ENCODE data around the gene CSHL1. TPM values are rescaled to one million over a fixed set of nuclear protein-coding genes. Genes with fewer than 3 reads are reported as not detected.

The CSHL1 gene
- polyA plus RNA-seq, 2 donors = not detected

DNA sequence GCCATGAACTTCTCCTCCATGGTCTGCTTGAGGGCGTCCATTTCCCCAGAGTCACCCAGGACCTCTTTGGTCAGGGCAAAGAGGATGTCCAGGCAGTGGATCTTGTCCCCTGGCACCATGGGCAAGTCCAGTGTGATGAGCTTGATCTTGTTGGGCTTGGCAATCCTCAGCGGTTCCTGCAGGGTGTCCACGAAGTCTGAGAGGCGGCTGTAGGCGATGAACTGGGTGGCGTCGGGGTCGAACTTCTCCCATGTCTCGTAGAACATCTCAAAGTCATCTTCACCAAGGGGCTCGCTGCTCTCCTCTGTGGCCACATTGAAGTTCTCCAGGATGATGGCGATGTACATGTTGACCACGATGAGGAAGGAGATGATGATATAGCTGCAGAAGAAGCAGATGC is 30.1 kb upstream of the CSHL1 start:
- 95% methylated on average over 12 of the region's 12 CpGs for WGBS, 2 donors
- Histone ChIP-seq H3K27ac (ENCODE audit: low read depth in 2 of 2, low read length in 1 of 2) (no peak overlapping the region), H3K36me3 (ENCODE audit: control insufficient read depth in 2 of 2, insufficient read depth in 2 of 2, low read length in 1 of 2) (no peaks in the 10 kb centered on the region)

DNA sequence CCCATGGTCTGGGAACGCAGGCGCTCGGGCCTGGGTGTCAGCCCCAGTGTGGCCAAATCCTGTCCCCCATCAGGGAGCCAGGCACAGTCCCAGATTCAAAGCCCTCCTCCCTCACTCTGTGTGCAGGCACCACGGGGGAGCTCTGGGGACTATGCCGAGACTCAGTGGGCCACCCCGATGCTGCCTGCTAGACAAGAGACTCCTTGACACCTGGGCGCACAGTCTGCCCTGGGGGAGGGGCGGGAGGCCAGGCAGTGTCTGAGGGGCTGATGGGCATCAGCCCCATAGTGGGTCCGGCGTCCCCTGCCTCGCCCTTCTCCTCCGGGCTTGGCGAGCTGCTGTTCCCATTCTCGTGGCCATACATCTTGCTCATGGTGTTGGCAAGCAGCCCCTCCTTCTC is 29.5 kb upstream of the CSHL1 start:
- peaks cover 0 to 2% of the 10 kb centered on the region in 2 donors for H3K4me1 ChIP-seq (ENCODE audit: control insufficient read depth in 2 of 2, insufficient read depth in 2 of 2, low read length in 1 of 2)
- WGBS, 2 donors = 92% methylated on average over 13 to 14 of the region's 14 CpGs
- H3K27me3 ChIP-seq (ENCODE audit: control insufficient read depth in 1 of 2, insufficient read depth in 2 of 2, low read length in 2 of 2) = no peaks in the 10 kb centered on the region
- H3K9me3 ChIP-seq (ENCODE audit: control insufficient read depth in 2 of 2, insufficient read depth in 1 of 2, low read depth in 1 of 2, low read length in 1 of 2) = peaks cover 0 to 2% of the 10 kb centered on the region in 2 donors
- H3K36me3 ChIP-seq (ENCODE audit: control insufficient read depth in 2 of 2, insufficient read depth in 2 of 2, low read length in 1 of 2) = no peaks in the 10 kb centered on the region
- no peak overlapping the region for H3K4me3 ChIP-seq (ENCODE audit: low read depth in 1 of 2, low read length in 2 of 2)
- no peak overlapping the region for H3K27ac ChIP-seq (ENCODE audit: low read depth in 2 of 2, low read length in 1 of 2)

More for the DNA sequence above, 30.1 kb upstream of the CSHL1 start:
- H3K4me1 ChIP-seq (ENCODE audit: control insufficient read depth in 2 of 2, insufficient read depth in 2 of 2, low read length in 1 of 2) = peaks cover 0 to 2% of the 10 kb centered on the region in 2 donors
- peaks cover 0 to 2% of the 10 kb centered on the region in 2 donors for H3K9me3 ChIP-seq (ENCODE audit: control insufficient read depth in 2 of 2, insufficient read depth in 1 of 2, low read depth in 1 of 2, low read length in 1 of 2)
- no peak overlapping the region for H3K4me3 ChIP-seq (ENCODE audit: low read depth in 1 of 2, low read length in 2 of 2)
- H3K27me3 ChIP-seq (ENCODE audit: control insufficient read depth in 1 of 2, insufficient read depth in 2 of 2, low read length in 2 of 2) = no peaks in the 10 kb centered on the region

DNA sequence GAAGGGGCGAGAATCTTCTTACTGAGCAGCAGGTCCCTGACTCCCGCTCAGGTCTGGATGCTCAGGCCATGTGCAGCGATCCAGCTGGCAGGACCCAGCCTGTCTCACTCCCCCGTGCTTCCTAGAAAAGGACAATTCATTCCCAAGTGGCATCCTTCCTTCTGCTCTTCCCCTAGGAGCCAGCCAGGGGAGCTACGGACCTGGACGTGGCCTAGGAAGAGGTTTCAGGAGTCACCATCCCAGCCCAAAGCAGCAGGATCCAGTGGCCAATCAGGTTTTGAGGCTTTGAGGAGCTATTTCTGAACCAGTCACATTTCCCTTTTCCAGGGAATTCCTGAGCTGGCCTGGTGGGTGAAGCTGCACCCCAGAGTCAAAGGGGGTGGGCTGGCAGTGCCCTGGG is 28.8 kb upstream of the CSHL1 start:
- Histone ChIP-seq H3K27me3 (ENCODE audit: control insufficient read depth in 1 of 2, insufficient read depth in 2 of 2, low read length in 2 of 2) (no peaks in the 10 kb centered on the region), H3K4me3 (ENCODE audit: low read depth in 1 of 2, low read length in 2 of 2) (no peak overlapping the region), H3K27ac (ENCODE audit: low read depth in 2 of 2, low read length in 1 of 2) (no peak overlapping the region), H3K36me3 (ENCODE audit: control insufficient read depth in 2 of 2, insufficient read depth in 2 of 2, low read length in 1 of 2) (no peaks in the 10 kb centered on the region), H3K4me1 (ENCODE audit: control insufficient read depth in 2 of 2, insufficient read depth in 2 of 2, low read length in 1 of 2) (no peaks in the 10 kb centered on the region), H3K9me3 (ENCODE audit: control insufficient read depth in 2 of 2, insufficient read depth in 1 of 2, low read depth in 1 of 2, low read length in 1 of 2) (peaks cover 0 to 2% of the 10 kb centered on the region in 2 donors)
- WGBS, 2 donors = 72 to 80% methylated on average over 6 of the region's 6 CpGs

DNA sequence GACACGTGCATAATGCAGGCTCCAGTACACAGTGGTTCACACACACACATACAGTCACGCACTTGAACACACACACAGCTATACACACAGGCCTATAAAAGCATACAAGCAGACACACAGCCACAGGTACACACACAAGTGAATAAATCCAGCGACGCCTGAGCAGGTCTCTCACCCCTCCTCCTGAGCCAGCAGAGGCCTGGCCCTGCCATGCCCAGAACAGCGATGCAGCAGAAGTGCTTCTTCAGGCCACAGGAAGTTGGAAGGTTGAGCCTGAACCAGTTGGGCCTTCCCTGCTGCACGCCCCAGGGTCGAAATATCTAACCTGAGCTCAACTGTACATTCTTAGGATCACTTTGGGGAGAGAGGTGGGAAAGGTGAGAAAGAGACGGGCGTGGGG is 28.3 kb upstream of the CSHL1 start:
- no peaks in the 10 kb centered on the region for H3K36me3 ChIP-seq (ENCODE audit: control insufficient read depth in 2 of 2, insufficient read depth in 2 of 2, low read length in 1 of 2)
- H3K4me3 ChIP-seq (ENCODE audit: low read depth in 1 of 2, low read length in 2 of 2) = no peak overlapping the region
- no peaks in the 10 kb centered on the region for H3K27me3 ChIP-seq (ENCODE audit: control insufficient read depth in 1 of 2, insufficient read depth in 2 of 2, low read length in 2 of 2)
- no peak overlapping the region for H3K27ac ChIP-seq (ENCODE audit: low read depth in 2 of 2, low read length in 1 of 2)
- H3K4me1 ChIP-seq (ENCODE audit: control insufficient read depth in 2 of 2, insufficient read depth in 2 of 2, low read length in 1 of 2) = no peaks in the 10 kb centered on the region
- WGBS, 2 donors = 90 to 91% methylated on average over 9 of the region's 9 CpGs
- peaks cover 0 to 2% of the 10 kb centered on the region in 2 donors for H3K9me3 ChIP-seq (ENCODE audit: control insufficient read depth in 2 of 2, insufficient read depth in 1 of 2, low read depth in 1 of 2, low read length in 1 of 2)

DNA sequence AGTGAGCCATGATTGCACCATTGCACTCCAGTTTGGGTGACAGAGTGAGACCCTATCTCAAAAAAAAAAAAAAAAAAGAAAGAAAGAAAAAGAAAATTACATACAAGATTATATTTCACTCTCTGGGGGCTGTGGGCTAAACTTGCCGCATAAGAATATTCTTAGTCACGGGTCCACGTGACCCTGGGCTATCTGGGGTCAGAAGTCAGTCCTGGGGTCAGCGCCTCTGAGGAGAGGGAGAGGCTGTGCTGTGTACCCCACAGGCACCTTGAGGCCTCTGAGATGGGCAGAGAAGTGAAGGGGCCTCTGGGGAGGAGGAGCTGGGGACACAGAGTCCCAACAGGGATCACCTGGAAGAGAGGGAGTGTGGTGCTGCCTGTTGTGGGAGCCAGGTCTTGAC is 26.9 kb upstream of the CSHL1 start:
- no peaks in the 10 kb centered on the region for H3K27me3 ChIP-seq (ENCODE audit: control insufficient read depth in 1 of 2, insufficient read depth in 2 of 2, low read length in 2 of 2)
- WGBS, 2 donors = 92 to 97% methylated on average over 4 of the region's 4 CpGs

DNA sequence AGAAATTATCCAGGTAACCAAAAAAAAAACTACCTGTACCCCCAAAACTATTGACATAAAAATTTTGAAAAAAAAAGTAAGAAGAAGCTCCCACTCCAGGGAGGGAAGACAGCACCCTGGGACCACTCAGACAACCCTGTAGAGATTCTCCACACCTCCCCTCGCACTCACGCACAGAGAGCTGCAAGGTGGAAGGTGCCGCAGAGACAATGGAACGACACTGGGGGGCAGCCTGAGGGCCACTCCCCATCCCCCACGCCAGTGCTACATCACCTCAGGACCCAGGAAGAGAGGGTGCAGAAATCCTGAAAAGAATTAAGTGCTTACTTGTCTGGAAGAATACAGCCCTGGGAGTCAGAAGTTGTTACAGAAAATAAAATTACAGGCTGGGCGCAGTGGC is 26.3 kb upstream of the CSHL1 start:
- H3K4me3 ChIP-seq (ENCODE audit: low read depth in 1 of 2, low read length in 2 of 2) = no peak overlapping the region
- no peaks in the 10 kb centered on the region for H3K4me1 ChIP-seq (ENCODE audit: control insufficient read depth in 2 of 2, insufficient read depth in 2 of 2, low read length in 1 of 2)
- no peaks in the 10 kb centered on the region for H3K27me3 ChIP-seq (ENCODE audit: control insufficient read depth in 1 of 2, insufficient read depth in 2 of 2, low read length in 2 of 2)
- H3K9me3 ChIP-seq (ENCODE audit: control insufficient read depth in 2 of 2, insufficient read depth in 1 of 2, low read depth in 1 of 2, low read length in 1 of 2) = no peaks in the 10 kb centered on the region
- H3K36me3 ChIP-seq (ENCODE audit: control insufficient read depth in 2 of 2, insufficient read depth in 2 of 2, low read length in 1 of 2) = no peaks in the 10 kb centered on the region
- no peak overlapping the region for H3K27ac ChIP-seq (ENCODE audit: low read depth in 2 of 2, low read length in 1 of 2)
- 86 to 87% methylated on average over 6 of the region's 6 CpGs for WGBS, 2 donors

More for the DNA sequence above, 26.9 kb upstream of the CSHL1 start:
- no peak overlapping the region for H3K27ac ChIP-seq (ENCODE audit: low read depth in 2 of 2, low read length in 1 of 2)
- H3K36me3 ChIP-seq (ENCODE audit: control insufficient read depth in 2 of 2, insufficient read depth in 2 of 2, low read length in 1 of 2) = no peaks in the 10 kb centered on the region
- no peaks in the 10 kb centered on the region for H3K4me1 ChIP-seq (ENCODE audit: control insufficient read depth in 2 of 2, insufficient read depth in 2 of 2, low read length in 1 of 2)
- H3K4me3 ChIP-seq (ENCODE audit: low read depth in 1 of 2, low read length in 2 of 2) = no peak overlapping the region
- peaks cover 0 to 2% of the 10 kb centered on the region in 2 donors for H3K9me3 ChIP-seq (ENCODE audit: control insufficient read depth in 2 of 2, insufficient read depth in 1 of 2, low read depth in 1 of 2, low read length in 1 of 2)

DNA sequence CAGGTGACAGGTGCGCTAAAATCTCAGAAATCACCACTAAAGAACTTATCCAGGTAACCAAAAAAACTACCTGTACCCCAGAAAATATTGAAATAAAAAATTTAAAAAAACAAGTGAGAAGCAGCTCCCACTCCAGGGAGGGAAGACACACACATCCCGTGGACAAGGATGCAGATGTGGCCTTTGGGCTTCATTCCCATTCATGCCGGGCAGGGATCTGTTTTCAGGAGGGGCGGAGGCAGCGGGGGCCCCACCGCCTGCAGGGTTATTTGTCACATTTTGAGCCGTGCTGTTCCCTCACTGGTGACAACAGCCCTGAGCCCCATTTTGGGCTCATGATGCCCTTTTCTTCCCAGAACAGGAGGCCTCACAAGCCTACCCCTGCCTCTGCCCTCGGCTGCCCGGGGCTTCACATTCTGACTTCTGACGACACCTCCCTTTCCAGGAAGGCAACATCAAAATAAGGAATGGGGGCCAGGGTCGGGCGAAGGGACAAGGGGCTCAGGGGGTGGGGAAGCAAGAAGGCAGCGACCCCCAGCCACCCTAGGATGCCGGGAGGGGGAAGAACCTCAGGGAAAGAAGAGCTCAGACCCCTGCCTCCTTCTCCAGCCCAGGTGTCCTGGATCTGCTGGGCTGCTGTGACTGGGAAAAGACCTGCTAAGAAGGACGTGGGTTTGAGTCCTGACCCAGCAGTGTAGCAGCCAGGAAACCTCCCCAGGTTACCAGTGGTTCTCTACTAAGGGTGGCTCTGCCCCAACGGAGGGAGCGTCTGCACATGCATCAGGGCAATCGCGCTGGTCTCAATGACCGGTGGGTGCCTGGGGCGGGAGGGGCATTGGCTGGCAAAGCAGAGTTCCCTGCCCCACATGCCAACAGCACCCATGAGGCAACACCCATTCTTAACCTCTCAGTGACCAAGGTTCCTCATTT is 23.4 kb upstream of the CSHL1 start:
- H3K27ac ChIP-seq (ENCODE audit: low read depth in 2 of 2, low read length in 1 of 2) = no peak overlapping the region
- WGBS, 2 donors = 73 to 76% methylated on average over 21 of the region's 21 CpGs

DNA sequence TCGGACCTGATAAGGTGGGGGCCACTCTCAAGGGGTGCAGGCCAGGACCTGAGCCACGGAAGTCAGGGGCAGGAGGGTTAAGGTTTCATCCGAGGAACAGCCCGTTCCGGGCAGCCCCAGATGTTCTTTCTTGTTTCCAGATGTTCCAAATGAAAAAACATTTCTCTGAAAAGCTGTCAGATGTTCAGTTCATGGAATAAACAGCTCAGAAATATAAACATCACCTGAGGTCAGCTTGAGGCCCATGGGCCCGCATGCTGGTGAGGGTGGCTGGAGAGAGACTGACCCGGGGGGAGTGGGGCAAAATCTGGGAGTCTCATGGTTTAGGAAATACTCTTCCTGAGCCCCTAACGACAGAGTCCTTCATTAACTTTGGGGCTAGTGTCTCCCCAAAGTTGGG is 22.5 kb upstream of the CSHL1 start:
- Histone ChIP-seq H3K4me1 (ENCODE audit: control insufficient read depth in 2 of 2, insufficient read depth in 2 of 2, low read length in 1 of 2) (peaks cover 0 to 10% of the 10 kb centered on the region in 2 donors), H3K4me3 (ENCODE audit: low read depth in 1 of 2, low read length in 2 of 2) (no peak overlapping the region), H3K9me3 (ENCODE audit: control insufficient read depth in 2 of 2, insufficient read depth in 1 of 2, low read depth in 1 of 2, low read length in 1 of 2) (peaks cover 0 to 3% of the 10 kb centered on the region in 2 donors), H3K27me3 (ENCODE audit: control insufficient read depth in 1 of 2, insufficient read depth in 2 of 2, low read length in 2 of 2) (no peaks in the 10 kb centered on the region), H3K36me3 (ENCODE audit: control insufficient read depth in 2 of 2, insufficient read depth in 2 of 2, low read length in 1 of 2) (no peaks in the 10 kb centered on the region), H3K27ac (ENCODE audit: low read depth in 2 of 2, low read length in 1 of 2) (no peak overlapping the region)
- 83 to 85% methylated on average over 8 of the region's 8 CpGs for WGBS, 2 donors

More for the DNA sequence above, 23.4 kb upstream of the CSHL1 start:
- peaks cover 0 to 10% of the 10 kb centered on the region in 2 donors for H3K4me1 ChIP-seq (ENCODE audit: control insufficient read depth in 2 of 2, insufficient read depth in 2 of 2, low read length in 1 of 2)
- H3K36me3 ChIP-seq (ENCODE audit: control insufficient read depth in 2 of 2, insufficient read depth in 2 of 2, low read length in 1 of 2) = no peaks in the 10 kb centered on the region
- H3K9me3 ChIP-seq (ENCODE audit: control insufficient read depth in 2 of 2, insufficient read depth in 1 of 2, low read depth in 1 of 2, low read length in 1 of 2) = peaks cover 0 to 3% of the 10 kb centered on the region in 2 donors
- H3K4me3 ChIP-seq (ENCODE audit: low read depth in 1 of 2, low read length in 2 of 2) = no peak overlapping the region
- no peaks in the 10 kb centered on the region for H3K27me3 ChIP-seq (ENCODE audit: control insufficient read depth in 1 of 2, insufficient read depth in 2 of 2, low read length in 2 of 2)

DNA sequence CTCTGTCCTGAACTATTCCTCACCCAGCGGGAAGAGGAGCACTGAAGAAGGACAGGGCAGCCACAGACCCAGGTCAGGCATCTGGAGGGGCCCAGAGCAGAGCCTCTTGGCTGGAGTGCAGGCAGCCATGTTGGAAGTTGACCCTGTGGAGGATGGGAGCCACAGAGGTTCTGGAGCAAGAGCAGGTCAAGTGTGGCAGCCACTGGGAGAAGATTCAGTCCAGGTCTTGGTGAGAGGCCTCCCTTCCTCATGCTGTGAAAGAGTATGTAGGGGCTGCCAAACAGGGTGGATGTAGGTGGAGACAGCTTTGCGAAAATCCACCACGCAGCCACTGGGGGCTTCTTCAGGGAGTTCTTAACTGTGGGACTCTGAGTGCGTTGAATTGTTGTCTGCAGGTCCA is 21.7 kb upstream of the CSHL1 start:
- H3K4me1 ChIP-seq (ENCODE audit: control insufficient read depth in 2 of 2, insufficient read depth in 2 of 2, low read length in 1 of 2) = peaks cover 0 to 13% of the 10 kb centered on the region in 2 donors
- no peak overlapping the region for H3K27ac ChIP-seq (ENCODE audit: low read depth in 2 of 2, low read length in 1 of 2)
- no peak overlapping the region for H3K4me3 ChIP-seq (ENCODE audit: low read depth in 1 of 2, low read length in 2 of 2)

More for the DNA sequence above, 21.7 kb upstream of the CSHL1 start:
- H3K27me3 ChIP-seq (ENCODE audit: control insufficient read depth in 1 of 2, insufficient read depth in 2 of 2, low read length in 2 of 2) = no peaks in the 10 kb centered on the region
- 95 to 97% methylated on average over 4 of the region's 4 CpGs for WGBS, 2 donors
- no peaks in the 10 kb centered on the region for H3K36me3 ChIP-seq (ENCODE audit: control insufficient read depth in 2 of 2, insufficient read depth in 2 of 2, low read length in 1 of 2)
- peaks cover 0 to 3% of the 10 kb centered on the region in 2 donors for H3K9me3 ChIP-seq (ENCODE audit: control insufficient read depth in 2 of 2, insufficient read depth in 1 of 2, low read depth in 1 of 2, low read length in 1 of 2)
